ENCODE data around the gene SRPK2. TPM values are rescaled to one million over a fixed set of nuclear protein-coding genes. Genes with fewer than 3 reads are reported as not detected.

SRPK2 gene
- total RNA-seq, 2 donors from 2014 or later, result 26.5 to 31.1 TPM

- Histone ChIP-seq H3K4me1 (ENCODE audit: control insufficient read depth in 1 of 2, low read depth in 2 of 2) (no peaks in the 10 kb centered on the region), H3K4me3 (no peak overlapping the region), H3K36me3 (peaks cover 47% of the 10 kb centered on the region), H3K27me3 (replicated peaks; ENCODE audit: insufficient read depth) (no peaks in the 10 kb centered on the region), H3K27ac (no peak overlapping the region), H3K9me3 (no peaks in the 10 kb centered on the region)
- DNase-seq (ENCODE audit: low spot score) (no peak), ATAC-seq (ENCODE audit: insufficient number of reproducible peaks, low FRiP score, low read depth) (no peak)
- TF ChIP-seq CTCF (IDR thresholded peaks at IDR 0.05), result no peak
Measured at GRCh38 chr7:105073143-105073542, 315.6 kb downstream of the SRPK2 start.

DNA sequence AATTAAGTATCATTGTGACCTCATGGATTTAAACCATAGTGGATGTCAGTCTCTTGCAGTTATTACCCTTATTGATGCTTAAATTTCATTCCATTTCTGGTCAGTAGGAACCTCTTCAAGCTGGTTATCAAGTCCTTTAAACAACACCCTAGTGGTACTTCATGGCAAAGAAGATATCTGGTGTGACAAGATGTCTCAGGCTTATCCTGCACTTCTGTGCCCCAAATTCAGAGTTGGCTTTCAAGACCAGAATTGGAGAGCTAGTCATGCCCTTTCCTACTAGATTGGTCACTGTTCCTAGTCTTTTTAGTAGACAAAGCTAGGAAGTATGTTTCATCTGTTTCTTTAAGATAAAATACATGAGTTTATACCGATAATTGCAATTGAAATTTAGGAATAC is 319.8 kb downstream of the SRPK2 start:
- no peak for TF ChIP-seq CTCF (IDR thresholded peaks at IDR 0.05)
- no peak for ATAC-seq (ENCODE audit: insufficient number of reproducible peaks, low FRiP score, low read depth)
- Histone ChIP-seq H3K27ac (no peak overlapping the region), H3K27me3 (replicated peaks; ENCODE audit: insufficient read depth) (no peaks in the 10 kb centered on the region), H3K9me3 (no peaks in the 10 kb centered on the region), H3K4me3 (no peak overlapping the region), H3K36me3 (peaks cover 30% of the 10 kb centered on the region), H3K4me1 (ENCODE audit: control insufficient read depth in 1 of 2, low read depth in 2 of 2) (peaks cover 3 to 5% of the 10 kb centered on the region in 2 donors)
- no peak for DNase-seq (ENCODE audit: low spot score)

DNA sequence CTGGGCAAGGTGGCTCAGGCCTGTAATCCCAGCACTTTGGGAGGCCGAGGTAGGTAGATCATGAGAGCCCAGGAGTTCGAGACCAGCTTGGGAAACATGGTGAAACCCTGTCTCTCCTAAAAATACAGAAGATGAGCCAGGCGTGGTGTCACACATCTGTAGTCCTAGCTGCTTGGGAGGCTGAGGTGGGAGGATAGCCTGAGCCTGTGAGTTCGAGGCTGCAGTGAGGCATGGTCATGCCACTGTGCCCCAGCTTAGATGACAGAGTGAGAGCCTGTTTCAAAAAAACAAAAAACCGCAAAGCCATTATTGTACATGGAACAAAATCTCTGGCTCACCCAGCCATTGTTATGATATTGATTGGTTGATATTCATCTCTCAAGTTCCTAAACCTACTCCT is 321.0 kb downstream of the SRPK2 start:
- peaks cover 26% of the 10 kb centered on the region for H3K36me3 ChIP-seq
- no peaks in the 10 kb centered on the region for H3K27me3 ChIP-seq (replicated peaks; ENCODE audit: insufficient read depth)
- no peak for TF ChIP-seq CTCF (IDR thresholded peaks at IDR 0.05)
- H3K27ac ChIP-seq, result no peak overlapping the region
- ATAC-seq (ENCODE audit: insufficient number of reproducible peaks, low FRiP score, low read depth) (no peak), DNase-seq (ENCODE audit: low spot score) (no peak)
- no peaks in the 10 kb centered on the region for H3K9me3 ChIP-seq
- peaks cover 3 to 5% of the 10 kb centered on the region in 2 donors for H3K4me1 ChIP-seq (ENCODE audit: control insufficient read depth in 1 of 2, low read depth in 2 of 2)
- H3K4me3 ChIP-seq, result no peak overlapping the region

Other genes starting within 250 kb of the SRPK2 start
- 10 to 100 TPM in 1 of 2 donors, 1 to 10 TPM in 1; 4.1 to 20.6 TPM for gene PUS7, start 133.3 kb upstream of the SRPK2 start, total RNA-seq
- gene RINT1, start 143.3 kb upstream of the SRPK2 start, total RNA-seq, result 10 to 100 TPM; 20.2 to 25.2 TPM
- gene EFCAB10, start 192.6 kb upstream of the SRPK2 start, total RNA-seq, result not detected

All from thoracic aorta (tissue), 2 donors.